Adrenal gland (tissue), 5 donors: ENCODE measurements around the gene SH3RF2.

Experiments used
- CTCF ChIP-seq, 6 experiments: fragments of 450-650 bp in 4 of 6; fragments of 200-600 bp in 2 of 6; sonication (generic) in 1 of 6; IDR thresholded peaks; 1 replicate in 5 of 6; 2 replicates in 1 of 6; pipeline versions ENCODE4 v1.5.1 to v1.8.0; 2016 to 2021; ENCODE audit warnings: antibody characterized with exemption in 6 of 6, mild to moderate bottlenecking in 2 of 6, moderate library complexity in 1 of 6
- POLR2A ChIP-seq, 2 donors: fragments of 450-650 bp; IDR thresholded peaks; one replicate each; pipeline ENCODE4 v1.6.1; 2017; ENCODE audit warnings: antibody characterized with exemption in 2 of 2, mild to moderate bottlenecking in 2 of 2, moderate library complexity in 1 of 2
- donor health status: DM: no; HTN: no; CAD: no.

GRCh38 chr5:145996135-145996534 is 59.8 kb downstream of the SH3RF2 start:
- no peak for TF ChIP-seq CTCF (IDR thresholded peaks at IDR 0.05)
- no peak for TF ChIP-seq POLR2A (IDR thresholded peaks at IDR 0.05)
